PFSK-1 (cell line): ENCODE measurements around the gene NCKAP1.

ENCODE experiments used
- FOXP2 ChIP-seq: optimal IDR thresholded peaks from 2 replicates; pipeline ENCODE3; 2011; ENCODE audit warnings: borderline replicate concordance, control low read depth, inconsistent platforms; ENCODE audit not compliant: insufficient read depth; ENCODE audit errors: extremely low read length, extremely low read depth
- POLR2AphosphoS5 ChIP-seq: IDR thresholded peaks from 2 replicates; pipeline ENCODE4 v1.6.1; 2012; ENCODE audit warnings: low read depth, mild to moderate bottlenecking, control low read depth, low read length, moderate library complexity
- SIN3A ChIP-seq: IDR thresholded peaks from 2 replicates; pipeline ENCODE4 v1.6.1; 2012; ENCODE audit warnings: mild to moderate bottlenecking, low read length, moderate library complexity, borderline replicate concordance; ENCODE audit not compliant: insufficient read depth
- TAF1 ChIP-seq: IDR thresholded peaks from 2 replicates; pipeline ENCODE4 v1.6.1; 2012; ENCODE audit warnings: low read length, control low read depth, borderline replicate concordance; ENCODE audit not compliant: insufficient read depth
- TF ChIP-seq, protein P1 (sequence below), 2 experiments: IDR thresholded peaks; 2 replicates each; pipeline versions ENCODE4 v1.6.1 to v1.8.0; 2011 to 2012; ENCODE audit warnings: low read depth in 2 of 2, low read length in 2 of 2, control low read depth in 1 of 2, inconsistent platforms in 1 of 2, mild to moderate bottlenecking in 1 of 2, moderate library complexity in 1 of 2; ENCODE audit not compliant: insufficient read depth in 1 of 2

The NCKAP1 gene

DNA sequence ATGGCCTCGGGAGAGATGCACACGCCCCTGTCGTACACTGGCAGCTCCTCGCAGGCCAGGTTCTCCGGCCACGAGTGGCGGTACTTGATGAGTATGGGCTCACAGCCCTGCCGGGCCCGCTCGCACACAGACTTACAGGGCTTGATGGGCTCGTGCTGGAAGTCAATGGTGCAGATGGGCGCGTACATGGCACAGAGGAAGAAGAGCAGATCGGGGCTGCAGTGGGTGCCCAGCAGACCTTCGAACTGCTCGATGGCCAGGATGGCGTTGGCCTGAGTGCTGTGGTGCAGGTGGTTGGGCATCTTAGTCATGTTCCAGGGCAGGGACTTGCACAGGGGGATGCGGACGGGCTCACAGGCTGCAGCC is 172.2 kb downstream of the NCKAP1 start:
- TF ChIP-seq POLR2AphosphoS5 (no peak), SIN3A (no peak), TAF1 (no peak), FOXP2 (no peak)
- TF ChIP-seq, protein P1, sequence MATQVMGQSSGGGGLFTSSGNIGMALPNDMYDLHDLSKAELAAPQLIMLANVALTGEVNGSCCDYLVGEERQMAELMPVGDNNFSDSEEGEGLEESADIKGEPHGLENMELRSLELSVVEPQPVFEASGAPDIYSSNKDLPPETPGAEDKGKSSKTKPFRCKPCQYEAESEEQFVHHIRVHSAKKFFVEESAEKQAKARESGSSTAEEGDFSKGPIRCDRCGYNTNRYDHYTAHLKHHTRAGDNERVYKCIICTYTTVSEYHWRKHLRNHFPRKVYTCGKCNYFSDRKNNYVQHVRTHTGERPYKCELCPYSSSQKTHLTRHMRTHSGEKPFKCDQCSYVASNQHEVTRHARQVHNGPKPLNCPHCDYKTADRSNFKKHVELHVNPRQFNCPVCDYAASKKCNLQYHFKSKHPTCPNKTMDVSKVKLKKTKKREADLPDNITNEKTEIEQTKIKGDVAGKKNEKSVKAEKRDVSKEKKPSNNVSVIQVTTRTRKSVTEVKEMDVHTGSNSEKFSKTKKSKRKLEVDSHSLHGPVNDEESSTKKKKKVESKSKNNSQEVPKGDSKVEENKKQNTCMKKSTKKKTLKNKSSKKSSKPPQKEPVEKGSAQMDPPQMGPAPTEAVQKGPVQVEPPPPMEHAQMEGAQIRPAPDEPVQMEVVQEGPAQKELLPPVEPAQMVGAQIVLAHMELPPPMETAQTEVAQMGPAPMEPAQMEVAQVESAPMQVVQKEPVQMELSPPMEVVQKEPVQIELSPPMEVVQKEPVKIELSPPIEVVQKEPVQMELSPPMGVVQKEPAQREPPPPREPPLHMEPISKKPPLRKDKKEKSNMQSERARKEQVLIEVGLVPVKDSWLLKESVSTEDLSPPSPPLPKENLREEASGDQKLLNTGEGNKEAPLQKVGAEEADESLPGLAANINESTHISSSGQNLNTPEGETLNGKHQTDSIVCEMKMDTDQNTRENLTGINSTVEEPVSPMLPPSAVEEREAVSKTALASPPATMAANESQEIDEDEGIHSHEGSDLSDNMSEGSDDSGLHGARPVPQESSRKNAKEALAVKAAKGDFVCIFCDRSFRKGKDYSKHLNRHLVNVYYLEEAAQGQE (IDR thresholded peaks at IDR 0.05; ENCODE audit: insufficient read depth in 1 of 2, low read depth in 2 of 2, low read length in 2 of 2), result no peak

DNA sequence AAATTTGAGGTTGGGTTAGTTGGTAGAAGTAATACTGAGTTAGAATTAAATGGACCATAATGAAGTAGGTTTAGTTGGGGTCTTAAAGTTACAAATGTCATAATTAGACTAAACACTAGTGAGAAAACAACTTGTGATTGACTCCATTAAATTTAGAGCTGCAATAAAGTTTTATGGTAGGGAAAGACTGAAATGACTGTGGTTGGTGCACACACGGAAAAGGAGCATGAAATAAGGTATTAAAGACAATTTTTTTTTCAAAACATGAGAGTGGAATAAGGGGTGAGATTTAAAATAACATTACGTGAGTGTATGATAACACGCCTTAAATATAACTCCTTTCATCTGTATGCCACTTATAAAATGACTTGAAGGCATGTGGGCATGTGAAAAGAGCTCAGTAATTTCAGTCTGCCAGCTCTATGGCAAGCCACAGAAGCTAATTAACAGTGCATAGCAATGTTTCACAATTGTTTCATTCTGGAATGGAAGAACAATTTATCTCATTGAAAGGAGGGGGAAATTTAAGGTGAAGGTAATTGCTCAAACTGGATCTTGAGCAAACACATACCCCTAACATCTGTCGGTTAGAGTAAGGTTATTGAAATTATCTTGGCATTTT is 173.2 kb downstream of the NCKAP1 start:
- TF ChIP-seq, protein P1 (IDR thresholded peaks at IDR 0.05; ENCODE audit: insufficient read depth in 1 of 2, low read depth in 2 of 2, low read length in 2 of 2), result no peak
- TF ChIP-seq POLR2AphosphoS5 (no peak), SIN3A (no peak), TAF1 (no peak), FOXP2 (no peak)

DNA sequence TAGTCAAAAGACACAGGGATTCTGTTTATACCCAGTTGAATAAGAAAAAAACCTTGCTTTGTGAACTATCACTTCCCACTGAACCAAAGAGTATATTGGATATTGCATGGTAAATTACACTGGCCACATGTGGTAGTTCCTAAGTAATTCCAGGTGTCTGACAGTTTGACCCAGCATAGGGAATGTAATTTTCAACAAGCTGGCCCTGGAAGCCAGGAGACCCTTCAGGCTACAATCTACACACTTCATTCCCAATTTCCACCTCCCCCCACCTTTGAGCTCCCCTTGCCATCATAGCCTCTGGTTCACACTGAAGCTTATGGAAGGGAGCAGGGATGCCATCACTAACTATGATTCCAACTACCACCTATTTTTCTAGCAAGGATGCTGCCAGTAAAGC is 174.6 kb downstream of the NCKAP1 start:
- TF ChIP-seq POLR2AphosphoS5, result no peak
- TF ChIP-seq, protein P1 (IDR thresholded peaks at IDR 0.05; ENCODE audit: insufficient read depth in 1 of 2, low read depth in 2 of 2, low read length in 2 of 2), result no peak
- TF ChIP-seq TAF1, result no peak
- TF ChIP-seq FOXP2, result no peak
- TF ChIP-seq SIN3A, result no peak

DNA sequence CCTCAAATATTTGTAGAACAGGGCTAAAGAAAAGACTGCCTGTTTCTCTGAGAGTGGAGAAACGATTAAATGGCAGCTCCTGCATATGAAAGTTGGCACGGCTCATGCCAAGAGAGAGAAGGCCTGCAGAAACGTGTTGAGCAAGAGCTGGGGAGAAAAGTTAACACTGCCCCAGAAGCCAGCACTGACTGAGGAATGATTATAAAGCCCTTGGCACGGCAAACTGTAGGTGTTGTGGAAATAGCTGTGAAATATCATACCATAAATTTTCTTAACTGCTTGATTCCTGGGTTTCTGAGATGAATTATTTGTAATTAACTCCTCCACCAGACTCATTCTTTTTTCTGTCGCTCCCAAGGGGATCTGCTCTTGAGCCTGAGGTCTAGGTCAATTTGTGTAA is 176.2 kb downstream of the NCKAP1 start:
- TF ChIP-seq FOXP2, result no peak

GRCh38 chr2:182860858-182861257 is 177.4 kb downstream of the NCKAP1 start:
- TF ChIP-seq SIN3A, result no peak
- no peak for TF ChIP-seq POLR2AphosphoS5
- TF ChIP-seq TAF1, result no peak
- no peak for TF ChIP-seq FOXP2
- TF ChIP-seq, protein P1 (IDR thresholded peaks at IDR 0.05; ENCODE audit: insufficient read depth in 1 of 2, low read depth in 2 of 2, low read length in 2 of 2), result no peak
